HUES48 (cell line): ENCODE measurements around the gene LMTK3.
"Not testable (repeated sequence)": the region's sequence is repeated elsewhere in the genome, so short reads cannot be mapped to it uniquely, and the experiment has no call there.

Experiments used
- H3K27ac ChIP-seq: one replicate; pipeline ENCODE4 v1.7.0; 2013; ENCODE audit warnings: low read depth, low read length, inconsistent platforms
- H3K27me3 ChIP-seq: 2 replicates; pipeline ENCODE4 v1.6.1; 2013; ENCODE audit warnings: mild to moderate bottlenecking, low read length; ENCODE audit not compliant: control insufficient read depth, insufficient read depth
- H3K36me3 ChIP-seq: 2 replicates; pipeline ENCODE4 v1.6.1; 2013; ENCODE audit warnings: low read length; ENCODE audit not compliant: control insufficient read depth, insufficient read depth
- H3K4me1 ChIP-seq: 2 replicates; pipeline ENCODE4 v1.6.1; 2013; ENCODE audit warnings: mild to moderate bottlenecking, low read length; ENCODE audit not compliant: control insufficient read depth, insufficient read depth
- H3K4me3 ChIP-seq: 2 replicates; pipeline ENCODE4 v1.5.1; 2013; ENCODE audit warnings: mild to moderate bottlenecking, low read depth, low read length
- H3K9ac ChIP-seq: 2 replicates; pipeline ENCODE4 v1.6.1; 2013; ENCODE audit warnings: mild to moderate bottlenecking, low read depth, low read length, moderate library complexity
- H3K9me3 ChIP-seq: 2 replicates; pipeline ENCODE4 v1.6.1; 2013; ENCODE audit warnings: low read length; ENCODE audit not compliant: control insufficient read depth, insufficient read depth

Gene LMTK3

DNA sequence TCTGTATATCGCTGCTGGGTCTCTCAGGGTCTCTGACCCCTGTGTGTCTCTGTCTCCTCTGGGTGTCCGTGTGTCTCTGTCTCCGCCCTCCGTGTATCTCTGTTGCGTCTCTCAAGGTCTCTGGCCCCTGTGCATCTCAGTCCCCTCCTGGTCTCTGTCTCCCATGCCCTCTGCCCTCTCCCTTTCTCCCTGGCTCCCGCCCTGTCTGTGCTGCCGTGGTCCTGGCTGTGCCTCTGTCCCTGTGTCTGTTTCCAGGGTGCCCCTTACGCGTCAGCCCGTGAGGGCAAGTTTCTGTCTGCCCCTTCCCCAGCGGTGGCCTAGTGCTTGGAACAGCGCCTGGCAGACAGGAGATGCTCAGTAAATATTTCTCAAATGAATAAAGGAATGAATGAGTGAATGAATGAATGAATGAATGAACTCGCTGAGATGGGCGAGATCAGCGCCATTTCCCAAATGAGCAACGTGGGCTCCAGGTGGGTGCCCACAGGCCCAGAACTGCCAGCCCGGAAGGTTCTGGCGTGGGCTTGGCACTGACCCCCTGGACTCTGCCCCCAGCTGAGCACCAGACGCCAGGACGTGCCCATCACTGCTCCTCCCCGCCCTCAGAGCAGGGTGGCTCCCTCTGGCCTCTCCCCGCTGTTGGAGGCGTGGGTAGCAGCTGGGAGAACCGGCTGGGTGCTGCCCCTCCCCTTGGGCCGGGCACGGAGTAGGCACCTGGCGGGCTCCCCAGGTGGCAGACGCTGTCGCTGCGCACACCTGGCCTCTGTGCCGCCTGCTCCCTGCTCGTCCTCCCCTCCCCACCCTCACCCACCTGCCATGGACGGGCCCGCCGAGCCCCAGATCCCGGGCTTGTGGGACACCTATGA lies 40.0 kb upstream of the LMTK3 start, which contains the start of gene SULT2B1:
SULT2B1 (plus strand) TSS at position 736 of the 866 bp plus-strand sequence; CDS start at position 817, 81 bp downstream.
- H3K27me3 ChIP-seq, result no peaks in the 10 kb centered on the region
- no peak within 1 kb of the TSS for H3K9ac ChIP-seq
- H3K4me3 ChIP-seq, result no peak within 1 kb of the TSS
- H3K9me3 ChIP-seq, result no peaks in the 10 kb centered on the region
- no peak within 1 kb of the TSS for H3K27ac ChIP-seq
- no peaks in the 10 kb centered on the region for H3K36me3 ChIP-seq
- peaks cover 8% of the 10 kb centered on the region for H3K4me1 ChIP-seq

- Histone ChIP-seq H3K27me3 (no peaks in the 10 kb centered on the region), H3K4me1 (peaks cover 11% of the 10 kb centered on the region), H3K4me3 (no peak overlapping the region), H3K9me3 (no peaks in the 10 kb centered on the region), H3K9ac (no peak overlapping the region), H3K27ac (no peak overlapping the region), H3K36me3 (no peaks in the 10 kb centered on the region)
These were observed 37.7 kb upstream of the LMTK3 start for GRCh38 chr19:48549380-48549779.

- H3K36me3 ChIP-seq, result no peaks in the 10 kb centered on the region
- H3K27me3 ChIP-seq, result no peaks in the 10 kb centered on the region
- H3K9ac ChIP-seq, result no peak overlapping the region
- H3K4me3 ChIP-seq, result no peak overlapping the region
- H3K4me1 ChIP-seq, result peaks cover 5% of the 10 kb centered on the region; the same call in 1 of the 2 replicates
- H3K27ac ChIP-seq, result no peak overlapping the region
- no peaks in the 10 kb centered on the region for H3K9me3 ChIP-seq
These were observed 36.7 kb upstream of the LMTK3 start for GRCh38 chr19:48548253-48548911.

- peaks cover 9% of the 10 kb centered on the region; the same call in 1 of the 2 replicates for H3K4me1 ChIP-seq
- no peak overlapping the region for H3K4me3 ChIP-seq
- H3K9ac ChIP-seq, result no peak overlapping the region
- H3K36me3 ChIP-seq, result no peaks in the 10 kb centered on the region
- no peaks in the 10 kb centered on the region for H3K27me3 ChIP-seq
- no peak overlapping the region for H3K27ac ChIP-seq
- H3K9me3 ChIP-seq, result no peaks in the 10 kb centered on the region
These were observed 36.1 kb upstream of the LMTK3 start for GRCh38 chr19:48547722-48548121.

- Histone ChIP-seq H3K27ac (no peak overlapping the region), H3K4me1 (peaks cover 9% of the 10 kb centered on the region; the same call in 1 of the 2 replicates), H3K9me3 (no peaks in the 10 kb centered on the region), H3K27me3 (no peaks in the 10 kb centered on the region), H3K9ac (no peak overlapping the region), H3K36me3 (no peaks in the 10 kb centered on the region), H3K4me3 (no peak overlapping the region)
These were observed 33.5 kb upstream of the LMTK3 start for GRCh38 chr19:48544856-48545750.

- Histone ChIP-seq H3K4me1 (peaks cover 9% of the 10 kb centered on the region; the same call in 1 of the 2 replicates), H3K27me3 (no peaks in the 10 kb centered on the region), H3K9ac (no peak overlapping the region), H3K27ac (no peak overlapping the region), H3K9me3 (no peaks in the 10 kb centered on the region), H3K4me3 (no peak overlapping the region), H3K36me3 (no peaks in the 10 kb centered on the region)
These were observed 31.6 kb upstream of the LMTK3 start for GRCh38 chr19:48543121-48543710.

DNA sequence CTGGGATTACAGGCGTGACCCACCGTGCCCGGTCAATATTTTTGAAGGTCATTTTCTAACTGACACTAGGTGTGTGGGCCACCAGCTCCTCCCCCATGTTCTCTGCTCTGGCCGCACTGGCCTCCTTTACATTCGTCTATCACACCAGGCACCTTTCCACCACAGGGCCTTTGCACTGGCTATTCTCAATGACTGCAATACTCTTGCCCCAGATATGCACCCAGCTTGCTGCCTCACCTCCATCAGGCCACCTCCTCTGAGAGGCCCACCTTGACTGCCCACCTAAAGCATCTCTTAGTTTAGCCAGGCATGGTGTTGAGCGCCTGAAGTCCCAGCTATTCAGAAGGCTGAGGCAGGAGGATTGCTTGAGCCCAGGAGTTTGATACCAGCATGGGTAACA lies 30.2 kb upstream of the LMTK3 start:
- Histone ChIP-seq H3K27ac (no peak overlapping the region), H3K9ac (no peak overlapping the region), H3K36me3 (no peaks in the 10 kb centered on the region), H3K27me3 (no peaks in the 10 kb centered on the region), H3K4me3 (no peak overlapping the region), H3K4me1 (peaks cover 9% of the 10 kb centered on the region; the same call in 1 of the 2 replicates), H3K9me3 (no peaks in the 10 kb centered on the region)

DNA sequence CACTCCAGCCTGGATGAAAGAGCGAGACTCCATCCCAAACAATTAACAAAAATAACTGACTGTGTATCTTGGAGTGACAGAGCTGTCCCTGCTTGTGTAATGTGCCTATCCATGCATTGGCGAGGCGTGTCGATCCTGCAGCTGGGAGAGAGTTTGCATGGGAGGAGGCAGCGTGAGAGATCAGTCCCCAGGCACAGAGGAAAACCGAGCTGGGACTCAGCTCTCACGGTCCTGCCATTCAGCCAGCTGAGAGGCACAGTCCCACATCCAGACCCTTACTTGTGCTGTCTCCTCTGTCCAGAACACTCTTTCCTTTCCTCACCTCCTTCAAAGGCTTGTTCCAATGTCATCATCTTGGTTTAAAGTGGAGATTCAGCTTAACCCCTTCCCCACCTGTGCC lies 28.5 kb upstream of the LMTK3 start:
- H3K27ac ChIP-seq, result no peak overlapping the region
- H3K4me3 ChIP-seq, result no peak overlapping the region
- no peaks in the 10 kb centered on the region for H3K27me3 ChIP-seq
- H3K36me3 ChIP-seq, result no peaks in the 10 kb centered on the region
- no peak overlapping the region for H3K9ac ChIP-seq
- H3K4me1 ChIP-seq, result peaks cover 5% of the 10 kb centered on the region; the same call in 1 of the 2 replicates
- no peaks in the 10 kb centered on the region for H3K9me3 ChIP-seq

DNA sequence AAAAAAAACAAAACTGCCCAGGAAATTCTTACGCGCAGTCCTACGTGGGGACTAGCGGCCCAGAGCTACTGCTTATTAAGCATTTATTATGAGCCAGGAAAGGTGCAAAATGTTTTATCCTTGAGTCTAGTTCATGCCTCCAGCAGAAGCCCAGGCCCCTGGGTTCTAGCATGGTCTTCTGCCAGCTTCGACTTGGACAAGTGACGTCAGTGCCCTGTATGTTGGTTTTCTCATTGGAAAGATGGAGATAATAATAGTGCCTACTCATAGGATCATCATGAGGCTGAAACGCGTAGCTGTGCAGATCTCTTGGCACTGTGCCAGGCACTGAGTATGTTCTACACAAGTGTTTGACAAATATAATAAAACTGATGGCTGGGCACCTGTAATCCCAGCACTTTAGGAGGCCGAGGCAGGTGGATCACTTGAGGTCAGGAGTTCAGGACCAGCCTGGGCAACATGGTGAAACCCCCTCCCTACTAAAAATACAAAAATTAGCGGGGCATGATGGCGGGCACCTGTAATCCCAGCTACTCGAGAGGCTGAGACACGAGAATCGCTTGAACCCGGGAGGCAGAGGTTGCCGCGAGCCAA lies 28.0 kb upstream of the LMTK3 start:
- H3K36me3 ChIP-seq, result no peaks in the 10 kb centered on the region
- H3K4me1 ChIP-seq, result peaks cover 5% of the 10 kb centered on the region; the same call in 1 of the 2 replicates
- H3K9me3 ChIP-seq, result no peaks in the 10 kb centered on the region
- H3K4me3 ChIP-seq, result no peak overlapping the region
- no peaks in the 10 kb centered on the region for H3K27me3 ChIP-seq
- no peak overlapping the region for H3K27ac ChIP-seq
- no peak overlapping the region for H3K9ac ChIP-seq

- not testable (repeated sequence) for H3K9me3 ChIP-seq, H3K4me3 ChIP-seq, H3K36me3 ChIP-seq, H3K4me1 ChIP-seq, H3K27me3 ChIP-seq, H3K9ac ChIP-seq, H3K27ac ChIP-seq
These were observed 26.4 kb upstream of the LMTK3 start for GRCh38 chr19:48538057-48538456.
